ENCODE data around the gene WDFY1. TPM values are rescaled to one million over a fixed set of nuclear protein-coding genes. Genes with fewer than 3 reads are reported as not detected.
A peak's percentile ranks its signal among the peaks of the same experiment; 100 is the strongest.

Gene WDFY1
- total RNA-seq, 1 donor from 2014 or later: 50.1 TPM

GRCh38 chr2:223957092-223957851 lies 12.1 kb upstream of the WDFY1 start, which contains the start of gene MRPL44:
Gene MRPL44, plus strand, starts transcription at chr2:223957463. Its CDS starts 10 bp downstream, at chr2:223957473.
- TF ChIP-seq CTCF (IDR thresholded peaks at IDR 0.05): no peak
- peak within 1 kb of the TSS; percentile 82 for H3K4me3 ChIP-seq
- DNase-seq (peak; percentile 98), ATAC-seq (peak; percentile 100)
- peak within 1 kb of the TSS; percentile 86 for H3K27ac ChIP-seq
- H3K27me3 ChIP-seq: no peaks in the 10 kb centered on the region
- H3K36me3 ChIP-seq: peaks cover 16% of the 10 kb centered on the region
- H3K9me3 ChIP-seq: no peaks in the 10 kb centered on the region
- intact Hi-C loops (cut with DNase I): no loop called here
- H3K4me1 ChIP-seq: peaks cover 50% of the 10 kb centered on the region

- Histone ChIP-seq H3K27ac (peak overlapping the region; percentile 86), H3K4me1 (peaks cover 44% of the 10 kb centered on the region), H3K9me3 (no peaks in the 10 kb centered on the region), H3K4me3 (peak overlapping the region; percentile 82), H3K27me3 (no peaks in the 10 kb centered on the region), H3K36me3 (peaks cover 7% of the 10 kb centered on the region)
- DNase-seq (no peak), ATAC-seq (no peak)
- intact Hi-C loops (cut with DNase I): no loop called here
- no peak for TF ChIP-seq CTCF (IDR thresholded peaks at IDR 0.05)
Measured at GRCh38 chr2:223956300-223956699, 11.2 kb upstream of the WDFY1 start.

GRCh38 chr2:223954401-223954800 lies 9.3 kb upstream of the WDFY1 start:
- DNase-seq: no peak
- Histone ChIP-seq H3K36me3 (no peaks in the 10 kb centered on the region), H3K4me1 (peaks cover 26% of the 10 kb centered on the region), H3K27me3 (no peaks in the 10 kb centered on the region), H3K27ac (no peak overlapping the region), H3K9me3 (no peaks in the 10 kb centered on the region), H3K4me3 (no peak overlapping the region)
- TF ChIP-seq CTCF (IDR thresholded peaks at IDR 0.05): no peak
- intact Hi-C loops (cut with DNase I): no loop called here
- ATAC-seq: no peak

- Histone ChIP-seq H3K27ac (no peak overlapping the region), H3K9me3 (no peaks in the 10 kb centered on the region), H3K27me3 (no peaks in the 10 kb centered on the region), H3K4me3 (no peak overlapping the region), H3K36me3 (no peaks in the 10 kb centered on the region), H3K4me1 (peaks cover 11% of the 10 kb centered on the region)
- ATAC-seq (no peak), DNase-seq (no peak)
- TF ChIP-seq CTCF (IDR thresholded peaks at IDR 0.05): no peak
- intact Hi-C loops (cut with DNase I): no loop called here
Measured at GRCh38 chr2:223952280-223952968, 7.3 kb upstream of the WDFY1 start.

GRCh38 chr2:223950448-223951347 lies 5.6 kb upstream of the WDFY1 start:
- intact Hi-C loops (cut with DNase I): no loop called here
- Histone ChIP-seq H3K27ac (peak overlapping the region; percentile 5), H3K27me3 (no peaks in the 10 kb centered on the region), H3K4me1 (peaks cover 5% of the 10 kb centered on the region), H3K9me3 (no peaks in the 10 kb centered on the region), H3K36me3 (no peaks in the 10 kb centered on the region), H3K4me3 (no peak overlapping the region)
- TF ChIP-seq CTCF (IDR thresholded peaks at IDR 0.05): no peak
- ATAC-seq (peak; percentile 71), DNase-seq (no peak)
